B cell (primary cell): ENCODE data around the gene SARNP.

Experiments
- EZH2 ChIP-seq: IDR thresholded peaks from 2 replicates; pipeline ENCODE4 v1.6.1; 2012; ENCODE audit warnings: borderline replicate concordance, low read depth, mild to moderate bottlenecking, moderate library complexity, low read length; ENCODE audit not compliant: insufficient read depth, poor library complexity, severe bottlenecking
- TF ChIP-seq, protein P1 (sequence below): fragments of 200-600 bp; IDR thresholded peaks from one replicate; pipeline ENCODE4 v1.8.0; 2022; ENCODE audit warnings: antibody characterized with exemption, mild to moderate bottlenecking

DNA sequence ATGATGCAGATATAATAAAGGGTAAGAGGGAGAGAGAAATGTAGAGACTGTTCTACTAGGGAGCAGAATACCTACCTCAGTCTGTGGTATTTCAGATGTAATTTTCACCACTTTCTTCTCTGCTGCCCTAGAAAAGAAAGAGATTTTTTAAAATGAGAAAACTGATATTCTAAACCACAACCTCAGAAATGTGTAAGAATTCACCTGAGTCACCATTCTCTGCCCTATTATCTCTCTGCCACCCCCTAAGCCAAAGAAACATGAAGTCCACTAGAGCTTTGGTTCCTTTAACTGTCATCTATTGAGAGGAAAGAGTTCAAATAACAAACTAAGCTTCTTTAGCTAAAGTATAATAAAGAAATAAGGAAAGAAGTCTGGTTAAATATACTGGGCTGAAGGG, 21.6 kb downstream of the SARNP start:
- TF ChIP-seq, protein P1, sequence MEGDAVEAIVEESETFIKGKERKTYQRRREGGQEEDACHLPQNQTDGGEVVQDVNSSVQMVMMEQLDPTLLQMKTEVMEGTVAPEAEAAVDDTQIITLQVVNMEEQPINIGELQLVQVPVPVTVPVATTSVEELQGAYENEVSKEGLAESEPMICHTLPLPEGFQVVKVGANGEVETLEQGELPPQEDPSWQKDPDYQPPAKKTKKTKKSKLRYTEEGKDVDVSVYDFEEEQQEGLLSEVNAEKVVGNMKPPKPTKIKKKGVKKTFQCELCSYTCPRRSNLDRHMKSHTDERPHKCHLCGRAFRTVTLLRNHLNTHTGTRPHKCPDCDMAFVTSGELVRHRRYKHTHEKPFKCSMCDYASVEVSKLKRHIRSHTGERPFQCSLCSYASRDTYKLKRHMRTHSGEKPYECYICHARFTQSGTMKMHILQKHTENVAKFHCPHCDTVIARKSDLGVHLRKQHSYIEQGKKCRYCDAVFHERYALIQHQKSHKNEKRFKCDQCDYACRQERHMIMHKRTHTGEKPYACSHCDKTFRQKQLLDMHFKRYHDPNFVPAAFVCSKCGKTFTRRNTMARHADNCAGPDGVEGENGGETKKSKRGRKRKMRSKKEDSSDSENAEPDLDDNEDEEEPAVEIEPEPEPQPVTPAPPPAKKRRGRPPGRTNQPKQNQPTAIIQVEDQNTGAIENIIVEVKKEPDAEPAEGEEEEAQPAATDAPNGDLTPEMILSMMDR = no peak
- no peak for TF ChIP-seq EZH2
